ENCODE measurements around the gene ZNF330. TPM values are rescaled to one million over a fixed set of nuclear protein-coding genes. Genes with fewer than 3 reads are reported as not detected.

ZNF330 gene
- total RNA-seq, 1 donor from 2014 or later, result 34.6 TPM

DNA sequence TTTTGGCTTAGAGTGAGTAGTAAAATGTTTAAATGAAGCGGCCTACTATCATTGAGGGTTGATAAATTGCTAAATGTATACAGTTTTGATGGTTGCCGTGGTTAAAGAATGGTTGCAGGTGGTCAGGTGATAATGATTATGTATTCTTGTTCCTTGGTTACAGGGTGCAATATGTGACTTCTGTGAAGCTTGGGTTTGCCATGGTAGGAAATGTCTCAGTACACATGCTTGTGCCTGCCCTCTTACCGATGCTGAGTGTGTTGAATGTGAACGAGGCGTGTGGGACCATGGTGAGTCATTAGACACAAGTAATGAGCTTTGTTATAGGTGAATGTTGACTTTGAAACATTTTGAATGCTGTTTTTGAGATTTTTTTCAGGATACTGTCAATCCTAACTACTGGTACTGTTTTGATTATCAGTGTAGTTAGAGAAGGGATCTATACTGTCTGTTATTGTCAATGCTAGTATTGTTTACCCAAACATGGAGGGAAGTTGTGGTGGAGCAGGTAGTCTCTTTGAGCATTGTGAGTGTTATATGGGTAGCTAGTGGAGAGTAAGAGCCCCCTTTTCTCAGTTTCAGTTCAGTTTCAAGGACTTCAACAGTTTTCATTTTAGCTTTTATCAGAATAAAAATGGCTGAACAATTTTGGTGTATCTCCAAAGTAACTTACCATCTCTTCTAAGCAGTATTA, 8.9 kb downstream of the ZNF330 start:
- no peak for DNase-seq (ENCODE audit: low spot score)

GRCh38 chr4:141233673-141234072, 13.0 kb downstream of the ZNF330 start:
- no peak for DNase-seq (ENCODE audit: low spot score)

- no peak for DNase-seq (ENCODE audit: low spot score)
These were observed 17.5 kb downstream of the ZNF330 start for GRCh38 chr4:141238186-141238585.

- DNase-seq (ENCODE audit: low spot score), result no peak
These were observed 19.6 kb downstream of the ZNF330 start for GRCh38 chr4:141240259-141240658.

- DNase-seq (ENCODE audit: low spot score), result no peak
These were observed 20.0 kb downstream of the ZNF330 start for GRCh38 chr4:141240671-141241070.

- DNase-seq (ENCODE audit: low spot score), result no peak
These were observed 21.3 kb downstream of the ZNF330 start for GRCh38 chr4:141241986-141242385.

DNA sequence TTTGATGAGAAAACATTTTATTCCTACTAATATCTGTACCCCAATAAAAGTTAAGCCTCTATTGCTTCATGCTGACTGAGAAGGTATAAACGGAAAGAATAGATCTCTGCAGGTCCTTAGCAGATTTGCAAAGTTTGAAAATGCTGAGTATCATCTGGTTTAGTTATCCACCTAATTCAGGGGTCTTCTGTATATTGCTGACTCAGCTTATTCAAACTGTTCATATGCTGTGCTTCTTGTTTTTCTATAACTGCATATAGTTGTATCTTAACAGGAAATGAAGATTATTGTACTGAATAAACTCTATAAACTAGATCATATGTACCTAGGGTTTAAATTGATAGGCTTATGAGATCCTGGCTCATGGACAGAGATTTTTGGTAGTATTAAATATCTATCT, 23.7 kb downstream of the ZNF330 start:
- no peak for DNase-seq (ENCODE audit: low spot score)

GRCh38 chr4:141246243-141246642, 25.5 kb downstream of the ZNF330 start:
- no peak for DNase-seq (ENCODE audit: low spot score)

DNA sequence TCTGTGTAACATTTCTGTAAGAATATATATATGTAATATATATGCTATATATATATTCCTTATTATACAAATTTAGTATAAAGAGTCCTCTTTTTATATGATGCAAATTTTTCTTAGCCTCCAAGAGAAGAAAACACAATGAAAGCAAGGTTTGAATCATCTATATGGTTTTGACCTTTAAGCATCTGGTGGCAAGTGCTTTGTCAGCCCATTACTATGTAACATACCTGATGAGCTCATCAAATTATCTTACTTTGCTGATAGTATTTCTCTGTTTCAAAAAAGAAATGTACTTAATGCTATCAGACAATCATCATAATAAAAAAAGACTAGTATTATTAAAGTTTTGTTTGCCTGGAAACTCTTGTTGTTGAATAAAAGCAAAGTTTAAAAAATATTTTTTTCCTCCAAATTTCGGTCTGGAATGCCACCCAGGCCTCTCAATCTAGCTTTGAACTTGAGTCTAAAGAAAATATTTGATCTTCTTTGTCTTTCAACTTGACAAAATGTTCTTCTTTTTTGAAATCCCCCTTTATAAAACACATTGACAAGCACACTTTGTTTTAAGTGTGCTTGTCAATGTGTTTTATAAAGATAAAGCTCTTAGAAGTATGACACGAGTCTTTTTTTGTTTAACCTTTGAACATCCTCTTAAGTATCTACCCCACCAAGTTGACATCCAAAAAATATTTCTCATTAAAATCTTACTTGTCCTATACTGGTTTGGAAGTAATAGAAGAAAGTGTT, 26.2 kb downstream of the ZNF330 start:
- no peak for DNase-seq (ENCODE audit: low spot score)

DNA sequence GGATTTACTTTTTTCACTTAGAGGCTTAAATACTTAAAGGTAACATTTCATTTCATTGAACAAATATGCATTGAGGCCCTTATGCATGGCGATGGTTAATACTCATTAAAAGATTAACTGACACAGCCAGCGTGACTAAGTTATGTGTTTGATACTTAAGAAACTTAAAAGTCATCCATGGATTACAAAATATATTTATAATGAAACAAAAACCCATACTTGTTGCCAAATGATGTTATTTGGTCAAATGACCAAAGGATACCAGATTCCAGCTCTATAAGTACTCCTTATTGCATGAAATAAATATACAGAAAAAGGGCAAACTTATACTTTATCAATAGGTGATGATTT, 26.7 kb downstream of the ZNF330 start:
- DNase-seq (ENCODE audit: low spot score), result no peak

- no peak for DNase-seq (ENCODE audit: low spot score)
These were observed 27.3 kb downstream of the ZNF330 start for GRCh38 chr4:141248029-141248428.

- no peak for DNase-seq (ENCODE audit: low spot score)
These were observed 27.8 kb downstream of the ZNF330 start for GRCh38 chr4:141248486-141248885.

DNA sequence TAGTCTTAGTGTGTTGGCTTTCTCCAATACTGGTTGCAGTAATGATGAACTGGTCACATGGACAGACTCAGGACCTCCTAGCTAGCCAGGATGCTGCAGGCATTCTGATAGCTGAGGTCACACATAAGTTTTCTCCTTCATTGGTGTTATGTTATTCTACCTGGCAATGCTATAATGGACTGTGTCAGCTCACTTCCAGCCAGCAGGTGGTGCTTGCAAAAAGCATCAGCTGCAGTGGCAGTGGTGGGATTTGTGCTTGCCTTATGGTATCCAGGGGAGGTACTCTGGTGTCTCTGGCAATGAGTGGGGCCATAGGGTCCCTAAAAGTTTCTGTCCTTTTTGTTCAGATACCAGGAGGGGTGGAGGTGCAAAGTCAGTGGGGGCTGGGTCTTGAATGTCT, 33.6 kb downstream of the ZNF330 start:
- no peak for DNase-seq (ENCODE audit: low spot score)

DNA sequence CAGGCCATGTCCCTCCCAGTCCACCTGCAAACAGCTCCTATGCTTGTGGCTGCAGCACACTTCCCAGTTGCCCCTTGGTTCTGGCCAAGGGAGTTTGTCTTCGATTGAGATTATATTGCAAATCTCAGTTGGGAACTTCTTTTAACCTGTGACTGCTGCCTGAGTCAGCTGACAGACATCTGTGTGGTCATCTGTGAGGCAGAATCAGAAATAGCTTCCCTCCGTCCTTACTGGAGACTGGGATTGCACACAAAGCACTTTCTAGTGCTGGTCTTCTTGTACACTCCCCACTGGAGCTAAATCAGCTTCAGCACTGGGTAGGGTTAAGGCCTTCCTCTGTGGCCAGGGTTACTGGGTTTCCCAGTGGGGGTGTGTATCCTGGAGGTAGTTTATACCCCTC, 34.3 kb downstream of the ZNF330 start:
- no peak for DNase-seq (ENCODE audit: low spot score)

DNA sequence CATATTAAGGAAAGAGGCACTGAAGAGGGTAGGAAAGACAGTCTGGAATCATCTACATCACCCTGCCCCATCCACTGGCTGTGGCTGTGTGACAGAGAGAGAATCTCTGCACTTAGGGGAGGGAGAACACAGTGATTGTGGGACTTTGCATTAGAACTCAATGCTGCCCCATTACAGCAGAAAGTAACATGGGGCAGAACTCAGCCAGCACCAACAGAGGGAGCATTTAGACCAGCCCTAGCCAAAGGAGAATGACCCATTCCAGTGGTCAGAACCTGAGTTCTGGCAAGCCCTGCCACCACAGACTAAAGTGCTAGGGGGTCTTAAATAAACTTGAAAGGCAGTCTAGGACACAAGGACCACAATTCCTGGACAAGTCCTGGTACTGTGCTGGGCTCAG, 37.9 kb downstream of the ZNF330 start:
- DNase-seq (ENCODE audit: low spot score), result no peak

DNA sequence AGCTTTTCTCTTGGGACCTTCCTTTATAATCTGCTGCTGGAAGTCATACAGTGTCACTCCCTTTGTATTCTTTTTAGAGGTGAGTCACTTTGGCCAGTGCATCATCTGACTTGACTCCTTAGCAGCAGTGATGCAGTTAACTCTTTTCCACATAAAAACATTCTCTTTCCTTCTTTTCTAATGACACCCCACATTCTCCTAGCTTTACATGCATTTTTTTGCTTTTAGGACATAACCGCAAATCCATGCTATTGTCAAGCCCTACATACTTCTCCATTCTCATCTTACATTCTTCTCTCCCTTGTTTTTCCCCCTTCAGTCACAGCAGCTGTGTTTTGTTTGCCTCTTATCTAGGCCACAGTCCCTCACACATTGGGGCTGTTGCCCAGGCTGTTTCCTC, 55.1 kb downstream of the ZNF330 start:
- DNase-seq (ENCODE audit: low spot score), result no peak

GRCh38 chr4:141283152-141283551, 62.5 kb downstream of the ZNF330 start:
- DNase-seq (ENCODE audit: low spot score), result no peak

- DNase-seq (ENCODE audit: low spot score), result no peak
These were observed 62.9 kb downstream of the ZNF330 start for GRCh38 chr4:141283563-141283962.

Other genes starting within 250 kb of the ZNF330 start
- gene RNF150, start 87.4 kb upstream of the ZNF330 start, total RNA-seq, result 17.4 TPM